GM12891 (cell line): Measurements from ENCODE around the gene CD1D.

Source experiments
- PAX5 ChIP-seq: IDR thresholded peaks from 2 replicates; pipeline ENCODE4 v1.6.1; 2011; ENCODE audit warnings: low read length, moderate library complexity, mild to moderate bottlenecking; ENCODE audit not compliant: insufficient read depth, severe bottlenecking
- POLR2A ChIP-seq: IDR thresholded peaks from 2 replicates; pipeline ENCODE4 v1.6.1; 2011; ENCODE audit warnings: low read depth, low read length, control low read depth
- POLR2AphosphoS5 ChIP-seq: IDR thresholded peaks from 2 replicates; pipeline ENCODE4 v1.6.1; 2011; ENCODE audit warnings: low read depth, low read length, control low read depth
- POU2F2 ChIP-seq: IDR thresholded peaks from 2 replicates; pipeline ENCODE4 v1.6.1; 2011; ENCODE audit warnings: low read depth, mild to moderate bottlenecking, control low read depth, low read length, moderate library complexity
- SPI1 ChIP-seq: IDR thresholded peaks from 2 replicates; pipeline ENCODE4 v1.6.1; 2011; ENCODE audit warnings: low read depth, low read length, control low read depth
- TAF1 ChIP-seq: IDR thresholded peaks from 2 replicates; pipeline ENCODE4 v1.6.1; 2011; ENCODE audit warnings: low read depth, low read length, control low read depth

DNA sequence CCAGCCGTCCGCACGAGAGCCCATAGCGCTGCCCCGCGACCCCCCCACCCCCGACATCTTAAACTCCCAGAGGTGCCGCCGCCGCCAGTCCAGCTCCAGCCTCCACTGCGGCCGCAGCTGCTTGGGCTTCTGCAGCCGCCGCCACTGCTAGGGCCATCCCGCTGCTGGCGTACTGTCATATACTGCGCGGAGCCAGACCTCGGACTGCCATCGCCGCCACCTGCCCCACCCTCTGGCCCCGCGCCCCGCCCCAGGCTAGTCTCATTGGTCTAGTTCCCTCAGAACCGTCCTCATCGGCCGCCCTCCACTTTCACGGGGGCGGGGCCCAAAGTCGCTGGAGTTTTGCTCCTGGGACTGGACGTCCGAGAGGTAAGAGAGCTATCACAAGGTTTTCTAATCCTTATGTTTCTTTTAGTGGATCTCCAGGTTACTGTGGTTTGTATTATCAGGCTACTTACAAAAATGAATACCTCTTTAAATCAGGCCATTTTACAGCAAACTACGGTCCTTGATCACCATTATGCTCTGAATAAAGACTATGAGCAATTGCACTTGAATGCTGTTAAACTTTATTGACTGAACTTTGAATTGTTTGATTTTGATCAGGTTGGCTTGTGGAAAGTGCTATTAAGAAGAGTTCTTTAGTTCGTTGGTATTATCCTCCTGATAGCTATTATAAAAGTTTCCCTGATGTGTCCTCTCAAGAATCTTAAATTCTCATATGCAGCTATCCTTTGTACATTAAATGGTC, 2.8 kb upstream of the CD1D start:
- TF ChIP-seq POLR2AphosphoS5 (no peak), TAF1 (no peak), POLR2A (no peak), SPI1 (no peak), POU2F2 (no peak), PAX5 (no peak)
